Tibial artery (tissue), 4 donors: ENCODE results near the gene NUDCD2.

Experiments used
- DNase-seq, 2 donors: peaks; one replicate each; pipeline ENCODE4 v3.0.0-alpha.2; 2019
- H3K27ac ChIP-seq, 2 donors: fragments of 200-600 bp; sonication (generic) in 1 of 2; 1 replicate in 1 of 2; 2 replicates in 1 of 2; pipeline ENCODE4 v1.5.1; 2018 to 2019; ENCODE audit warnings: mild to moderate bottlenecking in 1 of 2
- H3K27me3 ChIP-seq, 2 donors: fragments of 200-600 bp; sonication (generic) in 1 of 2; one replicate each; pipeline versions ENCODE4 v1.5.1 to v1.6.0; 2016 to 2019
- H3K36me3 ChIP-seq, 3 donors: fragments of 200-600 bp; sonication (generic) in 2 of 3; one replicate each; pipeline ENCODE4 v1.5.1; 2016 to 2019; ENCODE audit warnings: mild to moderate bottlenecking in 2 of 3
- H3K4me1 ChIP-seq, 4 donors: fragments of 200-600 bp; sonication (generic) in 2 of 4; 1 replicate in 3 of 4; 2 replicates in 1 of 4; pipeline ENCODE4 v1.5.1; 2016 to 2019
- H3K4me3 ChIP-seq, 2 donors: fragments of 200-600 bp; sonication (generic) in 1 of 2; 1 replicate in 1 of 2; 2 replicates in 1 of 2; pipeline ENCODE4 v1.5.1; 2018 to 2019; ENCODE audit warnings: mild to moderate bottlenecking in 2 of 2
- H3K9me3 ChIP-seq, 3 donors: fragments of 200-600 bp; sonication (generic) in 1 of 3; one replicate each; pipeline ENCODE4 v1.5.1; 2016 to 2019
- CTCF ChIP-seq, 2 experiments: fragments of 200-600 bp in 1 of 2; fragments of 450-650 bp in 1 of 2; IDR thresholded peaks; one replicate each; pipeline ENCODE4 v1.5.1; 2017 to 2019; ENCODE audit warnings: antibody characterized with exemption in 2 of 2, mild to moderate bottlenecking in 1 of 2, moderate library complexity in 1 of 2
- intact Hi-C: fragments of 100-400 bp; cut with DNase I; formaldehyde crosslinking; loops from one replicate; pipeline ENCODE4 v1.15.0; 2023; ENCODE audit warnings: low total_unique reads

NUDCD2 gene

GRCh38 chr5:163498886-163499285 is 39.0 kb upstream of the NUDCD2 start:
- no peak for TF ChIP-seq CTCF (IDR thresholded peaks at IDR 0.05)
- Histone ChIP-seq H3K4me1 (peaks cover 0 to 16% (median 5%) of the 10 kb centered on the region in 4 donors), H3K27me3 (no peaks in the 10 kb centered on the region), H3K27ac (no peak overlapping the region), H3K4me3 (no peak overlapping the region), H3K36me3 (no peaks in the 10 kb centered on the region), H3K9me3 (no peaks in the 10 kb centered on the region)
- intact Hi-C loops: no loop called here
- no peak for DNase-seq

- intact Hi-C loops: no loop called here
Measured at GRCh38 chr5:163497315-163497714, 37.4 kb upstream of the NUDCD2 start.

GRCh38 chr5:163496286-163496685 is 36.4 kb upstream of the NUDCD2 start:
- H3K27me3 ChIP-seq: no peaks in the 10 kb centered on the region
- no peak for DNase-seq
- no peak for TF ChIP-seq CTCF (IDR thresholded peaks at IDR 0.05)
- intact Hi-C loops: no loop called here
- H3K36me3 ChIP-seq: no peaks in the 10 kb centered on the region
- H3K9me3 ChIP-seq: no peaks in the 10 kb centered on the region
- H3K27ac ChIP-seq: no peak overlapping the region
- H3K4me1 ChIP-seq: no peaks in the 10 kb centered on the region
- H3K4me3 ChIP-seq: no peak overlapping the region

More at GRCh38 chr5:163497315-163497714, 37.4 kb upstream of the NUDCD2 start:
- no peak for DNase-seq
- TF ChIP-seq CTCF (IDR thresholded peaks at IDR 0.05): no peak
- Histone ChIP-seq H3K4me3 (no peak overlapping the region), H3K9me3 (no peaks in the 10 kb centered on the region), H3K27me3 (no peaks in the 10 kb centered on the region), H3K27ac (no peak overlapping the region), H3K4me1 (peaks cover 0 to 3% (median 0%) of the 10 kb centered on the region in 4 donors), H3K36me3 (no peaks in the 10 kb centered on the region)

DNA sequence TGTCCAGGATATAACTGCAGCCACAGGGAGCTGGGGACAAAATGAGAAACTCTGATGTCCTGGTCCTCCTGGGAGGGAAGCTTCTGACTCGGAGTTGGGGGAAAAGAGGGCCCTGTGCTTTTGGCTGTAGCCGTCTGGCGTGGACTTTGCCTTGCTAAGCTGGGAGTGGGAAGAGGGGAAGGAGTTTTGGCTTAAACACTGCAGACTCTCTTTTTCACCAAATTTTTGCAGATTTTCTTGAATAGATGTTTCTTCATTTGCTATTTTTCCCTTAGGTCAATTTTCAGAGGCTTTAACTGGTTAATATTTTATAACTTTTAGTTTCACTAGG is 29.8 kb upstream of the NUDCD2 start:
- Histone ChIP-seq H3K27me3 (no peaks in the 10 kb centered on the region), H3K9me3 (no peaks in the 10 kb centered on the region), H3K4me3 (no peak overlapping the region), H3K36me3 (no peaks in the 10 kb centered on the region), H3K4me1 (no peaks in the 10 kb centered on the region), H3K27ac (no peak overlapping the region)
- DNase-seq: no peak
- intact Hi-C loops: no loop called here
- no peak for TF ChIP-seq CTCF (IDR thresholded peaks at IDR 0.05)

GRCh38 chr5:163489055-163489744 is 29.3 kb upstream of the NUDCD2 start:
- Histone ChIP-seq H3K4me3 (no peak overlapping the region), H3K27me3 (no peaks in the 10 kb centered on the region), H3K4me1 (no peaks in the 10 kb centered on the region), H3K9me3 (no peaks in the 10 kb centered on the region), H3K27ac (no peak overlapping the region), H3K36me3 (no peaks in the 10 kb centered on the region)
- intact Hi-C loops: no loop called here
- DNase-seq: no peak
- no peak for TF ChIP-seq CTCF (IDR thresholded peaks at IDR 0.05)

DNA sequence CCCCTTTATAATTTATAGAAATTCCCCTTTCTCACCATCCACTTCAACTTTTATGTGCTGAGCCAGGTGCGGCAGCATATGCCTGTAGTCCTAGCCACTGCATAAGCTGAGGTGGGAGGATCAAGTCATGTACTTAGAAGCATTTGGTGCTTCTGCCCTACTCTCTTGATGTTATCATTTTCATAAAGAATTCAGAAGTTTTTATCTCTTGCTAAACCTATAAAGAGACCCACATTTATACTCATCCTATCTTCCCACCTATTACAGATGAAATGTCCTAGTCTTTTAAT is 19.0 kb upstream of the NUDCD2 start:
- DNase-seq: no peak
- no peak overlapping the region for H3K27ac ChIP-seq
- no peaks in the 10 kb centered on the region for H3K36me3 ChIP-seq
- no peaks in the 10 kb centered on the region for H3K9me3 ChIP-seq
- no peak overlapping the region for H3K4me3 ChIP-seq
- H3K4me1 ChIP-seq: no peaks in the 10 kb centered on the region
- intact Hi-C loops: no loop called here
- no peaks in the 10 kb centered on the region for H3K27me3 ChIP-seq
- TF ChIP-seq CTCF (IDR thresholded peaks at IDR 0.05): no peak
